GM18951 (cell line): ENCODE data around the gene RBM27.
"Not testable (repeated sequence)": the region's sequence is repeated elsewhere in the genome, so short reads cannot be mapped to it uniquely, and the experiment has no call there.

Experiments used
- POLR2A ChIP-seq: IDR thresholded peaks from 4 replicates; pipeline ENCODE4 v1.6.1; 2011; ENCODE audit warnings: mild to moderate bottlenecking; ENCODE audit not compliant: insufficient read length, insufficient read depth; ENCODE audit errors: extremely low read depth
- in situ Hi-C: fragments of 300-500 bp; cut with MboI; formaldehyde crosslinking; loops from one replicate; pipeline ENCODE4 v1.12.0; 2022; ENCODE audit warnings: low sequenced_read_pairs, mixed read lengths, inconsistent platforms; ENCODE audit not compliant: unreplicated experiment

Gene RBM27

DNA sequence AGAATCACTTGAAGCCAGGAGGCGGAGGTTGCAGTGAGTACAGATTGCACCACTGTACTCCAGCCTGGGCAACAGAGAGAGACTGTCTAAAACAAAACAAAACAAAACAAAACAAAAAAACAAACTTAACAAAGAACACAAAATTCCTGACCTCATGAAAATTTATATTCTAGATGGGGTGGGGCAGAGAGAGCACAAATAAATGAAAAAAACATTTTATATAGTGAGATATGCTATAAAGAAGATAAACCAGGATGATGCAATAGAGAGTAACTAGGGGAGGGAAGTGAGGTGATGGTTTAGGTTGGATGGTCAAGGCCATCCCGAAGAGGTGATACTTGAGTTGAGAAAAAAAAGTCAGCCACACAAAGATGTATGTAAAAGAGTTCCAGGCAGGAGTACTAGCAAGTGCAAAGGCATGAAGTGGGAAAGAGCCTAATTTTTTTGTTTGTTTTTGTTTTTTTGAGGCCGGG is 10.8 kb upstream of the RBM27 start:
- no peak for TF ChIP-seq POLR2A
- in situ Hi-C loops: no loop called here

- in situ Hi-C loops: no loop called here
- TF ChIP-seq POLR2A: no peak
These were observed 10.1 kb upstream of the RBM27 start for GRCh38 chr5:146193285-146193684.

GRCh38 chr5:146194997-146195396 is 8.4 kb upstream of the RBM27 start:
- in situ Hi-C loops: not testable (repeated sequence)

DNA sequence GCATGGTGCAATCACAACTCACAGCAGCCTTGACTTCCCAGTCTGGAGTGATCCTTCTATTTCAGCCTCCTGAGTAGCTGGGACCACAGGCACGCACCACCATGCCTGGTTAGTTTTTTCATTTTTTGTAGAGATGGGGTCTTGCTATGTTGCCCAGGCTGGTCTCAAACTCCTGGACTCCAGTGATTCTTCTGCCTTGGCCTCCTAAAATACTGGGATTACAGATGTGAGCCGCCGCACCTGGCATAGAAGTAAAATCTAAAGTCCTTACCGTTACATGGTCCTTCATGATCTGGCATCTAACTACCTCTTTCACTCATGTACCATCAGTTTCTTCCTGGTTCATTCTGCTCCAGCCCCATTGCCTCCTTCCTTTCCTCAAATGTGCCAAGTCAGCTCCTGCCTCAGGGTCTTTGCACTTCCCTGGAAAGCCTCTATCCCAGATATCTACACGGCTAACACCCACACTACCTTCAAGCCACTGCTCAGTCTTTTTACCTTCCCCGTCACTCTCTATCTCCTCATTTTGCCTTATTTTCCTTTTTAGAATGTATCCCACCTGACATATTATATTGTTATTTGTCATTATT is 6.9 kb upstream of the RBM27 start:
- in situ Hi-C loops: no loop called here

GRCh38 chr5:146199176-146199815 is 4.1 kb upstream of the RBM27 start:
- in situ Hi-C loops: no loop called here
- no peak for TF ChIP-seq POLR2A

More for the DNA sequence above, 6.9 kb upstream of the RBM27 start:
- no peak for TF ChIP-seq POLR2A

DNA sequence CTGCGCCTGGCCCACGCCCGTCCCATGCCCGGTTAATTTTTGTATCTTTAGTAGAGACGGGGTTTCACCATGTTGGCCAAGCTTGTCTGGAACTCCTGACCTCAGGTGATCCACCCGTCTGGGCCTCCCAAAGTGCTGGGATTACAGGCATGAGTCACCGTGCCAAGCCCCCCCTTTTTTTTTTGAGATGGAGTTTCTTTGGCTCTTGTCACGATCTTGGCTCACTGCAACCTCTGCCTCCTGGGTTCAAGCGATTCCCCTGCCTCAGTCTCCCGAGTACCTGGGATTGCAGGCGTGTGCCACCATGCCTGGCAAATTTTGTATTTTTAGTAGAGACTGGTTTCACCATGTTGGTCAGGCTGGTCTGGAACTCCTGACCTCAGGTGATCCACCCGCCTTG is 1.6 kb upstream of the RBM27 start:
- in situ Hi-C loops: not testable (repeated sequence)

DNA sequence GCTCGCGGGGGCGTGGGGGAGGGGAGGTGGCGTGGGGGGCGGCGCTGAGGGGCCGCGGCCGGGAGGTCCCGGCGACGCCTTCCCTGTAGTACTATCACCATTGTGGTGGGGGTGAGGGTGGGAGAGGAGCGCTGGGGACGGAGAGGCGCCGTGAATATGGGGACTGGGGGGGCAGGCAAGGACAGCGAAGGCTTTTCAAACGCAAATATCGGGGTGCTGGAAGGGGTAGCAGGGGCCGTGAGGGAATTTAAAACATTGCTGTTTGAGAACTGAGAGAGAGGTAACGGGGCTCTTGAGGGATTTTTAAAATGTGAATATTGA is 427 bp downstream of the RBM27 start:
- in situ Hi-C loops: no loop called here
- no peak for TF ChIP-seq POLR2A

GRCh38 chr5:146205499-146206202 is 2.2 kb downstream of the RBM27 start:
- in situ Hi-C loops: no loop called here
- no peak for TF ChIP-seq POLR2A

- TF ChIP-seq POLR2A: no peak
- in situ Hi-C loops: no loop called here
These were observed 2.9 kb downstream of the RBM27 start for GRCh38 chr5:146206257-146206656.

- TF ChIP-seq POLR2A: no peak
- in situ Hi-C loops: no loop called here
These were observed 5.6 kb downstream of the RBM27 start for GRCh38 chr5:146208916-146209522.

DNA sequence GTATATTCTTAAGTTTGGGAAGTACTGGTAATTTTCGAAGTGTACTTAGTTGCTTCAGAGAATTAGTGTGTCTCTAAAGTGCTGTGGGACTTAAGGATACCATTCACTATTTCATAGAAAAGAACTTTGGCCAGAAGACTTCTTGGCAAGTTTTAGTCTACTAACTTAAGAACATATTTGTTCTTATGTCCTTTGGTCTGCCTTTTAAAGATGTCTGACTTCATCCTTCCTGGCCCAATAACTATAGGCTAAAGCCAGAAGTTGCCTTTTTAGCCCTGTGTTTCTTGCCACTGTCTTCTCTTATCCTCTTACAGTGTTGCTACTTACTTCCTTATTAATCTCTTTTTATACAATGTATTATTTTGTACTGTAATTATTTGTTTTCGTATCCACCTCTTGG is 6.3 kb downstream of the RBM27 start:
- in situ Hi-C loops: no loop called here
- no peak for TF ChIP-seq POLR2A

DNA sequence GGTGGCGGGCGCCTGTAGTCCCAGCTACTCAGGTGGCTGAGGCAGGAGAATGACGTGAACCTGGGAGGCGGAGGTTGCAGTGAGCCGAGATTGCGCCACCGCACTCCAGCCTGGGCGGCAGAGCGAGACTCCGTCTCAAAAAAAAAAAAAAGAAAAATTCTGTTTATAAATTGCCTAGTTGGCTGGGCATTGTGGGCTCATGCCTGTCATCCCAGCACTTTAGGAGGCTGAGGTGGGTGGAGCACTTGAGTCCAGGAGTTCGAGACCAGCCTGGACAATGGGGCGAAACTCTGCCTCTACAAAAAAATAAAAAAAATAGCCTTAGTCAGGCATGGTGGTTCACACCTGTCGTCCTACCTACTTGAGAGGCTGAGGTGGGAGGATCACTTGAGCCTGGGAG is 7.4 kb downstream of the RBM27 start:
- in situ Hi-C loops: not testable (repeated sequence)

GRCh38 chr5:146213210-146213826 is 9.9 kb downstream of the RBM27 start:
- no peak for TF ChIP-seq POLR2A
- in situ Hi-C loops: no loop called here

DNA sequence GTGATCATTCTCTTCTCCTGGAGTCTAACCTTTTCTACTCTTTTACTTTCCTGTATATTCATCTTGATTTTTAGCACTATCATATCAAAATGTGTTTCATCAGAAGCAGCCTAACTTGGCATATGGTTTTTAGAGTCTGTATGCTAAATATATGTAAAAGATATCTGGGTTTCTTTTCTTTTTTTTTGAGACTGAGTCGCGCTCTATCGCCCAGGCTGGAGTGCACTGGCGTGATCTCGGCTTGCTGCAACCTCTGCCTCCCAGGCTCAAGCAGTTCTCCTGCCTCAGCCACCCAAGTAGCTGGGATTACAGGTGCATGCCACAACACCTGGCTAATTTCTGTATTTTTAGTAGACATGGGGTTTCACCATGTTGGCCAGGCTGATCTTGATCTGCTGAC is 11.5 kb downstream of the RBM27 start:
- in situ Hi-C loops: not testable (repeated sequence)
